Calu3 (cell line): ENCODE data around the gene USP30. TPM values are rescaled to one million over a fixed set of nuclear protein-coding genes. Genes with fewer than 3 reads are reported as not detected.
A peak's percentile ranks its signal among the peaks of the same experiment; 100 is the strongest.

ENCODE experiments used
- Bru-seq: library from RNA; stranded (reverse); fragments of 400-500 nt; gene quantifications from one replicate; lab custom pipeline; 2021; lab: Mats Ljungman, UMichigan
- BruChase-seq, 2 experiments: library from RNA; stranded (reverse); fragments of 400-500 nt; gene quantifications; one replicate each; lab custom pipeline; 2021; lab: Mats Ljungman, UMichigan
- BruUV-seq: library from RNA; stranded (reverse); fragments of 400-500 nt; replicated peaks from 2 replicates; lab custom pipeline; 2021; lab: Mats Ljungman, UMichigan
- CTCF ChIA-PET: fragments of 300-600 bp; sonication (Branson Sonifier 250); formaldehyde crosslinking; loops from one replicate; lab custom pipeline; 2022; ENCODE audit warnings: antibody characterized with exemption; lab: Charles Lee
- DNase-seq: peaks from one replicate; pipeline ENCODE4 v3.0.0; 2022
- H3K27ac Mint-ChIP-seq: one replicate; pipeline ENCODE4 v1.8.0; 2022; ENCODE audit warnings: mixed read lengths; ENCODE audit not compliant: unreplicated experiment
- H3K27me3 Mint-ChIP-seq: one replicate; pipeline ENCODE4 v1.8.0; 2022; ENCODE audit warnings: mixed read lengths; ENCODE audit not compliant: unreplicated experiment
- H3K36me3 Mint-ChIP-seq: one replicate; pipeline ENCODE4 v1.8.0; 2022; ENCODE audit warnings: mild to moderate bottlenecking, moderate library complexity, mixed read lengths; ENCODE audit not compliant: insufficient read depth, unreplicated experiment
- H3K4me1 Mint-ChIP-seq: one replicate; pipeline ENCODE4 v1.8.0; 2022; ENCODE audit warnings: mild to moderate bottlenecking, low read depth, mixed read lengths; ENCODE audit not compliant: unreplicated experiment
- H3K4me3 Mint-ChIP-seq: one replicate; pipeline ENCODE4 v1.8.0; 2022; ENCODE audit warnings: mild to moderate bottlenecking, low read depth, moderate library complexity, mixed read lengths; ENCODE audit not compliant: unreplicated experiment
- H3K9me3 Mint-ChIP-seq: one replicate; pipeline ENCODE4 v1.8.0; 2022; ENCODE audit warnings: low read depth, mixed read lengths; ENCODE audit not compliant: unreplicated experiment
- CTCF ChIP-seq: fragments of 200-600 bp; IDR thresholded peaks from one replicate; pipeline ENCODE4 v1.8.0; 2022; ENCODE audit warnings: antibody characterized with exemption; ENCODE audit not compliant: unreplicated experiment
- intact Hi-C: fragments of 100-400 bp; cut with micrococcal nuclease; formaldehyde crosslinking; loops from one replicate; pipeline ENCODE4 v1.10.0; 2022; ENCODE audit not compliant: unreplicated experiment
- long read RNA-seq: library from polyadenylated mRNA; stranded (forward); transcript quantifications from one replicate; pipeline ENCODE4 v2.0.0, GENCODE V29; 2022
- total RNA-seq: library from RNA; stranded (reverse); gene quantifications from 2 replicates; pipeline ENCODE4 v1.2.3, GENCODE V29; 2022

The USP30 gene
- total RNA-seq (9.6 and 13.0 TPM in 2 replicates), Bru-seq, nascent RNA (percentile 52 among the genes with signal in this experiment), BruChase-seq, experiment 1, labeled RNA remaining after a 6-hour chase (percentile 46 among the genes with signal in this experiment), BruChase-seq, experiment 2, labeled RNA remaining after a 2-hour chase (percentile 53 among the genes with signal in this experiment)
- long read RNA-seq, transcript USP30-201 (13 exons, 3,742 nt), result major isoform, 5 of 7 reads
- long read RNA-seq, partial matches to known transcripts, result 0 of 7 reads
- long read RNA-seq, other reads (novel, unspliced or antisense), result 2 of 7 reads

DNA sequence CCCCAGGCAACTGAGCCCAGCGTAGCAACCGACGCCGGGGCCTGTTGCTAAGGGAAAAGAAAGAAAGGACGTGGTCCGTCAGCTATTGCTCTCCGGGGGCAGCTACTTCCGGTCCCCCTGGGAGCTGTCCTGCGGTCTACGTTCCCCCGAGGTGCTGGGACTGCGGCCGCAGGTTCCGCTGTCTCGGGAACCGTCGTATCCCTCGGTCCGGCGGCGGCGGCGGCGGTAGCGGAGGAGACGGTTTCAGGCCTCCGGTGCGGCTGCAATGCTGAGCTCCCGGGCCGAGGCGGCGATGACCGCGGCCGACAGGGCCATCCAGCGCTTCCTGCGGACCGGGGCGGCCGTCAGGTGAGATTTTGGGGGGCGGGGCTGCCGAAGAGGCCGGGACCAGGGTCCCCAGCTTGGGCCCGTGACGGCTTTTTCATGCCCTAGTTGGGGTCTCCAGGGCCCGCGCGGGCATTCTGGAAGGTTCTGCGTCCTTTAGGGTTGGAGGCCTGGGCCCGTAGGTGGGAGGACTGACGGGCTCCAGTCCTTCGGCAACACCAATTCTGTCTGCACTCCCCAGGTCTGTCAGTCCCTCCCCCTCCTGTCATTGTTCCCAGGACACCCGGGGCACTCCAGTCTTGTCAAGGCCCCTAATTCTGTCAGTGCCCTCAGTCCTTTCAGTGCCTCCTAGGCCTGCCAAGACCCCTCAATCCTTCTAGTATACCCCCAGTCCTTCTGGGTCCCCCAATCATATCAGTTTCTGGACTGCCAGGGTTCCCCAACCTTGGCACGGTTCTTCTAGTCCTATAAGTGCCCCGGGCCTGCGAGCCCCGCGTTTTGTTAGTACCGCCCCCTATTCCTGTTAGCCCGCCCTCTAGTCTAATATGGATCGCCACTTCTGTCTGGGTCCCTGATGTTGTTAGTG lies at the start of gene USP30:
TSS of gene USP30 (plus strand) at position 163 of the 910 bp plus-strand sequence. CDS start at position 266, 103 bp downstream.
- Mint-ChIP-seq H3K9me3 (no peaks in the 10 kb centered on the region), H3K27me3 (no peaks in the 10 kb centered on the region), H3K27ac (peak within 1 kb of the TSS; percentile 85), H3K4me1 (peaks cover 11% of the 10 kb centered on the region), H3K4me3 (peak within 1 kb of the TSS; percentile 93), H3K36me3 (peaks cover 21% of the 10 kb centered on the region)
- peak; percentile 90 for DNase-seq
- no peak for TF ChIP-seq CTCF
- intact Hi-C loops, result loop anchor here (1.0 kb wide), 1 partner anchor 32 kb away; no protein-coding TSS in a partner anchor
- TSS peak; percentile 31 for BruUV-seq
- CTCF ChIA-PET, result interaction anchor here (0.8 kb wide), 1 partner anchor 213 kb away, joined by 4 read pairs; no protein-coding TSS in a partner anchor

DNA sequence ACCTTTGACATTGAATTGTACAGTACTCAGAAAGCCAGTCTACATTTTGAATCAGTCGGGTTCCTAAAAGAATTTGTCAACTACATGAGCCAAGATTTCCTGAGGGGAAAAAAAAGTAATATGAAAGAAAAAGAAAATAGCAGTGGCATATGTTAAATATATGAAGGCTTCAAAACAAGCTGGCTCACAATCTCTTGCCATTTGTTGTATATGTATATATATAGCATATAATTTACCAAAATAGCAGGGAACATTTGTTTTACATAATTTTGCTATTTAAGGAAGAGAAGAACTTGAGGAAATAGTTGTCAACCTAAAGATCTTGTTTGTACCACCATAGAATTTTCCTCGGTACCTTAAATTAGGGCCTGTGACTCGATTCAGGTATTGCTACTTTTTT lies 48.4 kb upstream of the USP30 start:
- Mint-ChIP-seq H3K27ac (no peak overlapping the region), H3K4me3 (no peak overlapping the region), H3K36me3 (no peaks in the 10 kb centered on the region), H3K9me3 (no peaks in the 10 kb centered on the region), H3K4me1 (no peaks in the 10 kb centered on the region), H3K27me3 (peaks cover 59% of the 10 kb centered on the region)
- DNase-seq, result no peak
- BruUV-seq, result no TSS peak
- no peak for TF ChIP-seq CTCF
- intact Hi-C loops, result no loop called here
- CTCF ChIA-PET, result no interaction called here

- CTCF ChIA-PET, result no interaction called here
- no peaks in the 10 kb centered on the region for H3K4me1 Mint-ChIP-seq
- no peak for DNase-seq
- no peaks in the 10 kb centered on the region for H3K9me3 Mint-ChIP-seq
- no TSS peak for BruUV-seq
- intact Hi-C loops, result no loop called here
- no peak overlapping the region for H3K4me3 Mint-ChIP-seq
- no peak overlapping the region for H3K27ac Mint-ChIP-seq
- TF ChIP-seq CTCF, result no peak
- peaks cover 60% of the 10 kb centered on the region for H3K27me3 Mint-ChIP-seq
- H3K36me3 Mint-ChIP-seq, result no peaks in the 10 kb centered on the region
Measured at GRCh38 chr12:109009766-109010165, 42.6 kb upstream of the USP30 start.

- TF ChIP-seq CTCF, result no peak
- no peak overlapping the region for H3K4me3 Mint-ChIP-seq
- H3K4me1 Mint-ChIP-seq, result no peaks in the 10 kb centered on the region
- DNase-seq, result no peak
- H3K36me3 Mint-ChIP-seq, result no peaks in the 10 kb centered on the region
- intact Hi-C loops, result no loop called here
- H3K27ac Mint-ChIP-seq, result no peak overlapping the region
- no TSS peak for BruUV-seq
- CTCF ChIA-PET, result no interaction called here
- H3K27me3 Mint-ChIP-seq, result peaks cover 60% of the 10 kb centered on the region
- H3K9me3 Mint-ChIP-seq, result no peaks in the 10 kb centered on the region
Measured at GRCh38 chr12:109010259-109010658, 42.1 kb upstream of the USP30 start.
